NB4 (cell line): ENCODE measurements around the gene C9orf43.

Experiments used
- CTCF ChIP-seq: IDR thresholded peaks from one replicate; pipeline ENCODE4 v1.5.1; 2012; ENCODE audit warnings: low read depth, low read length
- MYC ChIP-seq: IDR thresholded peaks from 2 replicates; pipeline ENCODE4 v1.6.1; 2011; ENCODE audit warnings: low read depth, low read length

- TF ChIP-seq MYC (no peak), CTCF (no peak)
Measured at GRCh38 chr9:113449376-113449775, 38.8 kb downstream of the C9orf43 start.
